HG03095 (cell line): ENCODE measurements around the gene SNCA.

Source experiments
- ATAC-seq: cut with Tn5 transposase; IDR thresholded peaks from one replicate; pipeline ENCODE4 v1.9.1; 2021; ENCODE audit warnings: moderate library complexity; ENCODE audit not compliant: unreplicated experiment

The SNCA gene

DNA sequence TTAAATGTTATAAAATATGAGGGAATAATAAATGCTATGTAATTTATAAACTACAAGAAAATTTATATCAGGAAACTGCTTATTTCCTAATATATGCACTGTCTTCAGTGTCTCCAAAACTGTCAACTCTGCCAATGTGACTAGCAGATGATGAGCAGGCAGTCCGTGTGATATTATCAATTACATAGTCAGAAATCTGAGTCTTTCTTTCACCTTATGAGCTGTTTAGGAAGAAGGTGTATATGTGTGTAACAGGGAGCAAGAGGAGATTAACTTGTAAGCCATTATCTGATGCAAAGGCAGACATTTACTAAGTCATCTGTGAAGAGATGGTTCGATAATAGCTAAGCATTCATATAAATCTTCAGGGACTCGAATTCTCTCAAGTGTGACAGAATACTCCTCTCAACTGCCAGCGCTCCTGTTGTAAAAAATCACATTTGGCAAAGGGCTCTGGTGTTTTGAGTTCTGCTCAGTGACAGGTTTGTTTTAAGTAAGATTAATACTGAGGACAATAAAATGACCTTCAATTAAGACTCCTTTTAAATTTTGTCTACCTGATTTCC, 79.7 kb downstream of the SNCA start:
- no peak for ATAC-seq

DNA sequence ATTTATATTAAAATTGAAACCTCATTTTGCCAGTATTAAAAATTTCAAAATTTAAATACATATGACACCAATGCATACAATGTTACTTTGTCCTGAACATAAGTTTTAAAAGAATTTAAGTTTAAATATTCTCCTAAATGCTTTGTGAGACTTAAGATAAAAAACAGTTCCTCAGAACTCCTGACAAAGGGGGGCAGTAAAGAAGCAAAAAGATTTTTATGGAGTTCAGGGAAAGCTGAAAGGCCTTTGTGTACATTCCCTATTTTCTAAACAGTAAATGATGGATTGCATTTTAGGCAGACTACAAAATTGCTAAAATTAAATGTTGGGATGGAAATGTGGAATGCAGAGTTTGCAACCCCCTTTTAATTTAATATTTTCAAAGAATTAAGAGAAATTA, 81.7 kb downstream of the SNCA start:
- ATAC-seq: no peak

DNA sequence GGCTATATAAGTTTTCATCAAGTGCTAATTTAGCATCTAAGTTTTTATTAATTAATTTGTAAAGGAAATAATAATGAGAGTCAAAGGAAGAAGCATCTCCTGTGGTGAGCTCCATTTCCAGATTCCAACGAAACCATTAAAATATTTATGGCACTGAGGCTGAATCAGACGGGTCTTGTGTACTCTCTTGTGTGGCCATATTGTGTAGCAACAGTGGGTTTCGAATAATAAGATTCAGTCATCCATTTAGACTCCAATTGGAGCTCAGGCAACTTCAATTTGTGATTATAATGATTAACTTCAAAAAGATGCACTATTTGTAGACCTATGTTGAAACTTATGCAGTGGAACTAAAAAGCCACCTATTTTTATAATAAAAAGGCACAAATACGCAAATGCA, 82.4 kb downstream of the SNCA start:
- ATAC-seq: no peak

DNA sequence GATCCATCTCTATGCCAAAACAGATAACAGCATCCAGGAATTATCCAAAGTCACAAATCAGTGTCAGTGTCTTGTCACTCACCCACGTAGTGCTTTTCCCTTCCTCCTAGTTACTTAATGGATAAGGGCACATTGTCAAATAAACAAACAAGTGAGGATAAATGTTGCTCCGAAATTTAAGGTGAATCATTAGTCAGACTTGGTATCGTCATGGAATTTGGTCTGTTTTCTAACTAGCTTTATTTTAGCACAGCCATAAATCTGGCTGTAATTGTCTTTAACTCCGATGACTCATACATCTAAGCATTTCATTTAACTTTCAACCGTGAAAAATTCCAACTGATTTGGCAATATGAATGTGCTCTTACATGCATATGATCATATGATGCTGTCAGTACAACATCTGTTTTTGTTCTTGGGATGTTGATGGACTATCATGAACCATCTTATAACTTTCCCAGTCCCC, 83.3 kb downstream of the SNCA start:
- no peak for ATAC-seq

DNA sequence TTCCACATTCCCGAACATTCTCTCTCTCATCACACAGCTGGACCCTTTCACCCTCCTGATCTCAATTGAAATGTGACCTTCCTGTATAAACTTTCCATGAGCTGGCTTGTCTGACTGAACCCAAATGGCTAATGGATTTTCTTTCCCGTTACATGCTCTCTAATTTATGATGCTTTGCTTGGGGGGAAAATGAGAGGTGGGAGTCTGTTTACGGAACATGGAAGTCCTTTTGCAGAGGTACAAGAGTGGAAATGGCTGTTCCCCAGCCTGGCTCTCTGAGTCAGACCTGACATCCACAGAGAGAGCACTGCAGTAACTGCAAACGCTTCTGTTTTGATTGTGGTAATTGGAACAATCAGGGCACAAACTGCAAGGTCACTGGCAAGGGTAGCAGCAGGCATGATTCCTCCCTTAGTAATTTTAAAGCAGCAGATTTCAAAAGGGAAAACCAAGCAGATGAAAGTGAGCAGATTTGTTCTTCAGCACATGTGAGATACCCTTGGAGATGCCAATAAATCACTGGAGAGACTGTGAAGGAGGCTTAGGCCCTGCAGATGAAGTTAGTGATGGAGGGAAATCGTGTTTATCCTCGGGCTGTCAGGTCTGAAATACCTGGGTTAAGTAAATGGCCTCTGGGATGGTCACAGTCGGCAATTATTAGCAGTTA, 83.9 kb downstream of the SNCA start:
- ATAC-seq: no peak

DNA sequence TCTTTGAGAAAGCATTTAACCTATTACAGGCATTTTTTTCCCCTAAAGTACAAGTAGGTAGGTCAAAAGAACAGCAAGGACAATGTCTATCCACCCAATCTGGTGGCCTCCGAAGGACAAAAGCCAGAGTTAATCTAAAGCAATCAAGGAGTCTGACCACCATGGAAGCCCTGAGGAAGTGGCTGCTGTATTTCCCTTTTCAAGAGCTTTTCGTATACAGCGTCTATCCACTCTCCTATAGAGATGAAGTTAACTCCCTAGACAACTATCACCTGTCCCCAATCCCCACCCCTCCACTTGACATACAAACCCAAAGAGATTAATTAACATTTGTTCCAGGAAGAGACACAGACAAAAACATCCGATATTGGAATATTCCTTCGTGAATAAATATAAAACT, 85.5 kb downstream of the SNCA start:
- no peak for ATAC-seq

DNA sequence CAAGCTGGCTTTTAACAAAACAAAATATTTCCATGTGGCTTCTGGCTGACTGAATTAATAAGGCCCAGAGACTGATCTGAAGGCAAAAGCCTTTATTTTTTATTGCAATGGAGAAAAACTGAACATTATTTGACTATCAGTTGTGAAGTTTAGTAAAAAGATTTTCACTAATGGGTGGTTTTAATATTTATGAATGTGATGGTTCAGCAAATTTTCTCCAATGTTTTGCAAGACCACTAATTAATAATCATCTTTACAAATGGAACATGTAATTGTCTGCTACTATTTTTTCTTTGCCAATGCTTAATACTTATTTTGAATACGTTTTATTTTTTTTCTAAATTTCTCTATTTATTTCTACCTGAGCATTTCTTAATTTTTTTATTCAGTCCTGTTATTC, 90.6 kb downstream of the SNCA start:
- ATAC-seq: no peak

DNA sequence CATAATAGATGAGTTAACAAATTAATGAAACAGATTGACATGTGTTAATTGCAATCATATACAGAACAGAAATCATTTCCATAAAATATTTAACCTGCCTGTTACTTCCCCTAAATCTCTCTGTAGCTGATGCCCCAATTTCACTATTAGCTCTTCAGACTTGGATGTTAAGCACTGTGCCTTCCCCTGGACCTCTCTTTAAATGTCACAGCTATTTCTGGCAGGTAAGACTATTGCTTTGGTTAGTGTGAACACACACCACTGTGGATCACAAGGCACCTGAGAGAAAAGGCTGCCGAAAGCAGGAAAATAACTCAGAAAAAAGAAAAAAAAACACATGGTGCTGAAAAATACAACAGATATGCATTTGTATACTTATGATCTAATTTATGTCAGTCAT, 91.3 kb downstream of the SNCA start:
- no peak for ATAC-seq

DNA sequence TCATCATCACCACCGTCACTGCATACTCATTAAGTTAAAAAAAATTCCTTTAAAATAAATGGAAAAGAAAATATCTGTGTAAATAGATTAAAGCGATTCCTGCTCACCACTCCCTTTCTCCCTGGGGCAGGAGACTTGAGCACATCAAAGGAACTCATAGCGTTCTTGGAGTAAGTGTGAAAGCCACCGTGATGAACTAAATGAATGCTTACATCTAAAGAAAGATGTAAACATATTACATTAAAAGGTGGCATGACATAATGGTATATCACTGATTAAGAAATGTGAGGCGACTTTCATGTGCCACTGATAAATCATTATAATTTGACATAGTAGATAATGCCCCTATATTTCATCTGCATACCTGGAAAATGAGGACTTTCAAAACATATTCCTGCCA, 92.0 kb downstream of the SNCA start:
- ATAC-seq: no peak

DNA sequence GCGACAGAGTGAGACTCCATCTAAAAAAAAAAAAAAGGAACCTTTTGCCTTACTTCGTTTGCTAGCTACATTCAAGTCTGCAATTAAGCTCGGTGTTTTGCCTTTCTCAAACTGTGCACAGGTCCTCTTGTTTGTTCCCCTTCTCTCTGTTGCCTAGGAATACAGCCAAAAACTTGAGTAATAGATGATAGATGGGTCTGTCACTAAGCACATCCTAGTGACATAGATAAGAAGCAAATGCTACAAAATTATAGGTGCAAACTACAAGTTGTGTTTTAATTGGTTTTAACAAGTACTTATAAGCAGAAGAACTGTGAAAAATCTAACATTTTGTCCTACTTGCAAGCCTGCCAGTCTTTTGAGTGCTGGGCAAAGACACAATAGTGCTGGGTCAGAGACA, 95.2 kb downstream of the SNCA start:
- ATAC-seq: no peak

DNA sequence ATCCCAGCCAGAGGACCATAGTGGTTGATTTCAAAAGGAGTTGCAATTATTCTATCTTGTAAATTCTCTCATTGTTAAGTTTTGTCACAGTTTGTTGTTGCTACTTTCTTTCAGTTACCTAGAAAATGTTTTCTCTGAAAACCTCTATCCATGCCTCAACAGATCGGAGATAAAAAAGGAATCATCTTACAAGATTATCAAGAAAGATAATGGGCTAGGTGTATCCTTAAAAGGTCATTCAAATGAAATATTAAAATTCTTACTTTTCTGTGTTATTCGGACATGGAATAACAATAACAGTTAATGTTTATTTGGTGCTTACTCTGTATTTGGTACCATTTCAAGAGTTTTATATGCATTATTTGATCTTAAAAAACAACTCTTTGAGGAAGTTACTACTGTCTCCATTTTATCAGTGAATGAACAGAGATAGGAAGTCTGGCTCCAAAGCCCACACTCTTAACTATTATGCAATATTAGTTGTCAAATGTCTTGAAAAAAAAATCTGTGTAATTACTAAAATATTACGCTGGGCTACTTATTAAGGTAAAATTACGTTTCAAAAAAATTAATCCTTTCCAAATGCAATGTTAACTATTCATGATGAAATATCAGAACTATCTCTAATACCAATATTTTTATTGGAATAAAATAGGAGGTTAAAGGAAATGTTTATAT, 97.5 kb downstream of the SNCA start:
- no peak for ATAC-seq

DNA sequence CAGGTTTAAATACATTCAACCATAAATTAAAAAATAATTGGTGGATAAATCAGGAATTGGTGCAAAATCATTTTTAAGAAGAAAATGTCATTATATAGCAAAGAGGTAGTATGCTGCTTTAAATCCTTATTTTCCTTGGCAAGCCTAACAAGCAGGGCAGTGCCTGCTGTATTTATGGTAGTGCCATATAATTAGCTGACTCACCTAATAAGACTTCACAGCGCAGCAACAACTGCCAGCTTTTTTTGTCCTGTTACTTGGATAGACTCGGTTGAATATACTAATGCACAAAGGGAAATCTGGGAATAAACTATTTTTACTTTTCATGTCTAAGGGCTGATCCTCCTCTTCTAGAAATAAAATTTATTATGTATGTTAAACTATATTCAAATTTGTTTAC, 99.1 kb downstream of the SNCA start:
- no peak for ATAC-seq

DNA sequence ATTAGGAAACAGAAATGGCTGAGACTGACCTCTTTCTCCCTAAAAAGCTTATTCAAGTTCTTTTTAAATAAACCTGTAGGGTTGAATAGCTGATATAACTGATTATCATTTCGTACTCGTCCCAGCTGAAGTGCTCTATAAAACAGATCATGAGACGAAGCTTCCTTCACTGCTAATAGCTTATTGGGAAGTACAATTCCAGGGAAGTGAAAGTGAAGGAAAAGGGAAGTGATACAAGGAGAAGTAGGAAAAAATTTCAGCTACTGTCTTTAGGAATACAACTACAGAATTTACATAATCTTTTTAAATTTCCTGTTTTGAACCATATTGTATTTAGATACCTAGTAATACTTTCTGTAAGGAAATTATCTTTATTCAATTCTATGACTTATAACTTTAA, 103.0 kb downstream of the SNCA start:
- ATAC-seq: no peak

DNA sequence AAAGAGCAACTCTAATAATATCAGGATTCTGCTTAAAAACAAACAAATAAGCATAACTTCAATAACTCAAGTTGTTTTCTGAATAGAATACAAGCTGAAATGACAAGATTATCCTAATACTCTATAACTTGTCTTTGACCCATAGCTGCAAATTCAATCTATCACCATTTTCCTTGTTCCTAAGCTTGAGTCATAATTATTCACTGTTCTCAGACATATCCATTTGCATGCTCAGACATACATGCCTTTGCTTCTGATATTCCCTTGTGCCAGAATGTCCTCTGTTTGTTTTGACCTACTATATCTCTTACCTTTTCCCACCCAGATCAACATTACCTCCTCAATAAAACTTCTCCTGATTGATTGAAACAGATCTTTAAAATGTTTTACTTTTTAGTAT, 109.7 kb downstream of the SNCA start:
- no peak for ATAC-seq

DNA sequence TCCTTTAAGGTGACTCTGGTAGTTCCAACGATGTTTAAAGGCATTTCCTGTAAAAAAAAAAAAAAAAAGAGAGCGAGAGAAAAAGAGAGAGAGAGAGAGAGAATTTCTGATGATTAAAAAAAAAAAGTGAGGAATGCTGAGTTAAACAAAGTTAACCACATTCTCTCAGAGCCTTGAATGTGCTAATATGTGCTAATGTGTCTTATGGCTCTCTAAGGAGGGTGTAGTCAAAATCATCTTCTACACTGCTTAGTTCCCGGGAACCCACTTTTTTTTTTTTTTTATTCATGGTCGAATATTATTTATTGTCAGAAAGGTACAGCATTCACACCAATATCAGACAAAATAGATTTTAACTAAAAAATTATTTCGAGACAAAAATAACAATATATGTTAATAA, 111.7 kb downstream of the SNCA start:
- ATAC-seq: no peak

DNA sequence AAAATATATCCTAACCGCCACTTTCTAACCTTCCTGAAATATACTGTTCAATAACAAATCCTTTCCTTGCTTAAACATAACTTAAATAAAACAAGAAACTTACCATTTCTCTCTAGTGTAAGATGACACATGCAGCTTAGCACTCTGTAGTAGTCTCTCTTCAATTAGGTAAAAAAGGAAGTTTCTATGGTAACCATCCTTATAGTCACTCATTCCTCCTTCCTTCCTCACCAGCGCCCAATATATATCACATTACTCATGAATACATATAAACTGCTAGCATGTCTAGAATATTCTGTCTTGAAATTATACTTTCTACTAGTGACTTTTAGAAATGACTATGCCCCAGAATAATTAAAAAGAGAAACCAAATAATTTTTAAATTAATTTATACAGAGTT, 112.2 kb downstream of the SNCA start:
- ATAC-seq: no peak

DNA sequence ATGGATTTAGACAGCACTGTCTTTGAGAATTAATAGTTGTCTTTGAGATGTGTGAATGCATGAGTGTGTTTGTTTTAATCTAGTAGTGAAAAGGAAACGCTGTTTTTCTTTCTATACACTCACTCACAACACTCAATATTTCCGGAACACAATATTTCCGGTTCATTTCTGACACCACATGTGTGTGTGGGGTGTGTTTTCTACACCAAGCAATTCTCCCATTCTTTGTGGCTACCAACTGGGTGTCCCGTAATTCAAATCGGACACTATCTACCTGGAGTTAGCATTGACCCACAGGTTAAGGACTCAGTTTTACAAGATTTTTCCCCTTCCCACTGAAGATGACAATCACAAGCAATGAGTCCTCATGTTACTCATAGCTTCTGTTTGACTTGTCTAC, 113.9 kb downstream of the SNCA start:
- no peak for ATAC-seq

DNA sequence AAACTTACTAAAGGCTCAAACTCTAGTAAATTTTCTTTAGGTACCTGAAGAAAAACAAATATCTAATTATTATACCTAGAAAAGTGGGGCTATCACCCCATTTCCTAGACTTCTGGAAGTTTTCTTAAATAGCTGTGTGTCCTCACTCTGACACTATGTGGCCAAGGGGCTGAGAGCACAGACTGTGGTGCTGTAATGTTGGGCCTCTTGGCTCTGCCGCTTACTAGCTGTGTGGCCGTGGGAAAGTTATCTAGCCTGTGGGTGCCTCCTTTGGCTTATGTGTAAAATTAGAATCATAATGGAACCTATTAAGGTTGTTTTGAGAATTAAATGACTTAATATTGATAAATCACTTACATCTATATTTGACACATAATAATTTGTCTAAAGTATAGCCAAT, 114.4 kb downstream of the SNCA start:
- no peak for ATAC-seq

DNA sequence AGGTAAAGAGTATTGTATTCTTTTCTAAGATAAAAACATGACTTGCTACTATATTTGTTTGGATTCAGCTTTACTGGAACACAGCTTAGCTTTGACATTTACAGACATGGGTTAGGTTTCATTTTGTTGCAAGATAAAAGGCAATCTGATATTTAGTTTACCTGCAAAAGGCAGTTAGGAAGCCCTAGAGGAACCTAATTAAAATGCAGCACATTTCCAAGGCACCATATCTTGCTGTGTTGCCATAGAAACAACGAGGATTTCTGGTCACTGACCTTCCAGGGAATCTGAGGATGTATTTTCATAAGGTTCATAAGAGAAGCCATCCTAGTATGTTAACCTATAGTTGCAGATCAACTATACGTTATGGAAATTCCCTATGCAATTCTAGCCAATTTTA, 116.0 kb downstream of the SNCA start:
- ATAC-seq: no peak

DNA sequence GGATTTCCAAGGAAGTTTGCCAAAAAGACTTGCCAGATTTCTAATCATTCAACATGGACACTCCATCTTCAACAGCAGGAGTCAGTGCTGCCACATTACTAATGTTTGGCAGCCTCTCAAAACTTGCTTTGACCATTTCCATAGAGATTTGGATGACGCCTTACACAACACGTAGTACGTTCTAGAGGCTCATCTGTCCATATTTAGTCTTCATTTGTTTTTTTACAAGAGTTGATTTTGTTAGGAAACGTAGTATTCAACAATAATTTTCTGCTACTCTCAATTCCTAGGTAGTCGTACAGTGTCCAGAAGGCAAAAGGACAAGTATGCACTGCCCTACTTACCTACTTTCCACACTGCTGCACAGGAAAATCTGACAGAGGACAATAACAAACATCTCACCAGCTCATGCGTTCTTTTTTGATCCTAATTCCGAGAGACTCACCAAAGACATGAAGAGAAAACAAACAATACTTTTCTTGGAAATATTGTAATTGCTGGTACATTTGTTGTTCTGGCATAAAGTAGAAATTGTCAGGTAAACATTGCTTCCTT, 117.3 kb downstream of the SNCA start:
- ATAC-seq: no peak

DNA sequence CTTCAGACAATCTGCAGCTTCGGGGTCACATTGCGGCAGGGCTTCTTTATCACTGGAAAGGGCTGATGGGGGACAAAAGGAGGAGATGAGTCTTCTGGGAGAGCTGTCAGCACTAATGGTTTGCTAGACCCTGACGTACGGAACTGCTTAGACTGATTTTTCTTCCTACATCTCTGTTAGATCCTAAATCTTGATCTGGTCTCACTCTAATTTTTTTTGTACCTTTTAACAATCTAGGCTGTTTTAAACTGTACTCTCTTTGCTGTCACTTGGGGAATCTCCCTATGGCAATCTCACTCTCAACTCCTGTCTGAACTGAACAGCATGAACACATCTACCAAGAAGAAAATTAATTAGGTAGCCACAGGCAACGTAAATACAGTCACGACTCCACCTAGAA, 120.1 kb downstream of the SNCA start:
- ATAC-seq: no peak

DNA sequence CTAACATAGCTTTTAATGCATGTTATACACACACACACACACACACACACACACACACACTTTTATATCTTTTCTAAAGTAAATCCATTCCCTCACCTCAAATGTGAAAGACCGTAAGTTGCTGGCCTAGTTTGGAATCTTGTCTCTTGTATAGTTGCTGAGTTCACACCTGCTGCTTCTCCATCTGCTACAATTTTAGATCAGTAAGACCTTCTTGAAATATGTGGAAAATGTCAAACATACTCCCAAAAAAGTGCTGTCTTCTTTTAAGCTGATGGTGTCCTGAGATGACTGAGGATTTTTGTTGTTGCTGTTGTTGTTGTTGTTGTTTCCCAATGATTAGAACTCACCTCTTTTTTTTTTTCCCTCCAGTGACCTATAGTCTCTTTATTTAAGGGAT, 121.3 kb downstream of the SNCA start:
- no peak for ATAC-seq
